DOHH2 (cell line): ENCODE results near the gene BMPER.

Experiments
- CTCF ChIP-seq: fragments of 200-600 bp; sonication (generic); IDR thresholded peaks from one replicate; pipeline ENCODE4 v1.5.1; 2014; ENCODE audit warnings: antibody characterized with exemption, mild to moderate bottlenecking, low read depth, low read length; ENCODE audit not compliant: poor library complexity, severe bottlenecking
- EZH2phosphoT487 ChIP-seq: fragments of 200-600 bp; sonication (generic); IDR thresholded peaks from 2 replicates; pipeline ENCODE4 v1.6.1; 2017; ENCODE audit warnings: borderline replicate concordance, mild to moderate bottlenecking, antibody characterized with exemption, low read length, moderate library complexity, mixed read lengths

GRCh38 chr7:33909755-33910154 lies 4.4 kb downstream of the BMPER start:
- TF ChIP-seq CTCF (no peak), EZH2phosphoT487 (no peak)
